ENCODE results near the gene OR10J4. TPM values are rescaled to one million over a fixed set of nuclear protein-coding genes. Genes with fewer than 3 reads are reported as not detected.

Gene OR10J4
- total and polyA plus RNA-seq, 4 experiments from 2014 or later, result not detected

Other genes starting within 250 kb of the OR10J4 start
- not detected for gene ACKR1, start 227.3 kb upstream of the OR10J4 start, total RNA-seq
- gene ACKR1, start 227.3 kb upstream of the OR10J4 start, polyA plus RNA-seq, result not detected
- gene FCER1A, start 129.9 kb upstream of the OR10J4 start, total RNA-seq, result not detected
- under 1 TPM in 1 of 2 donors, not detected in 1; 0.28 TPM for gene FCER1A, start 129.9 kb upstream of the OR10J4 start, polyA plus RNA-seq
- not detected for gene OR10J1, start 7.5 kb downstream of the OR10J4 start, total RNA-seq
- gene OR10J1, start 7.5 kb downstream of the OR10J4 start, polyA plus RNA-seq, result not detected
- gene OR10J5, start 103.8 kb downstream of the OR10J4 start, total RNA-seq, result not detected
- gene OR10J5, start 103.8 kb downstream of the OR10J4 start, polyA plus RNA-seq, result not detected
- gene APCS, start 155.6 kb downstream of the OR10J4 start, total RNA-seq, result not detected
- not detected for gene APCS, start 155.6 kb downstream of the OR10J4 start, polyA plus RNA-seq